Right atrium auricular region (tissue), 2 donors: ENCODE data around the gene GORAB. TPM values are rescaled to one million over a fixed set of nuclear protein-coding genes. Genes with fewer than 3 reads are reported as not detected.
A peak's percentile ranks its signal among the peaks of the same experiment; 100 is the strongest.

Experiments used
- DNase-seq: peaks from one replicate; pipeline ENCODE4 v3.0.0-alpha.2; 2019; ENCODE audit warnings: low spot score
- H3K27ac ChIP-seq, 2 donors: fragments of 200-600 bp; sonication (generic); 1 replicate in 1 of 2; 2 replicates in 1 of 2; pipeline ENCODE4 v1.5.1; 2016 to 2019
- H3K27me3 ChIP-seq, 2 donors: fragments of 200-600 bp; sonication (generic); one replicate each; pipeline versions ENCODE4 v1.5.1 to v1.6.0; 2017 to 2019
- H3K36me3 ChIP-seq: fragments of 200-600 bp; sonication (generic); one replicate; pipeline ENCODE4 v1.5.1; 2016
- H3K4me1 ChIP-seq, 2 donors: fragments of 200-600 bp; sonication (generic); one replicate each; pipeline versions ENCODE4 v1.5.1 to v1.6.0; 2017 to 2019
- H3K4me3 ChIP-seq, 2 donors: fragments of 200-600 bp; sonication (generic); 1 replicate in 1 of 2; 2 replicates in 1 of 2; pipeline ENCODE4 v1.5.1; 2017 to 2019; ENCODE audit warnings: mild to moderate bottlenecking in 1 of 2, moderate library complexity in 1 of 2
- H3K9me3 ChIP-seq, 2 donors: fragments of 200-600 bp; sonication (generic); one replicate each; pipeline ENCODE4 v1.5.1; 2019
- total RNA-seq, 2 donors: library from RNA; depleted of rRNA; stranded (reverse); fragments of >200 nt; gene quantifications; one replicate each; pipeline ENCODE4 v1.1.0, GENCODE V29; 2016
- TF ChIP-seq, protein P1 (sequence below), 2 donors: fragments of 200-600 bp; sonication (generic); IDR thresholded peaks; one replicate each; pipeline ENCODE4 v1.5.1; 2019; ENCODE audit warnings: antibody characterized with exemption in 2 of 2

The GORAB gene
- 1 to 10 TPM; 4.9 to 9.2 TPM for total RNA-seq

DNA sequence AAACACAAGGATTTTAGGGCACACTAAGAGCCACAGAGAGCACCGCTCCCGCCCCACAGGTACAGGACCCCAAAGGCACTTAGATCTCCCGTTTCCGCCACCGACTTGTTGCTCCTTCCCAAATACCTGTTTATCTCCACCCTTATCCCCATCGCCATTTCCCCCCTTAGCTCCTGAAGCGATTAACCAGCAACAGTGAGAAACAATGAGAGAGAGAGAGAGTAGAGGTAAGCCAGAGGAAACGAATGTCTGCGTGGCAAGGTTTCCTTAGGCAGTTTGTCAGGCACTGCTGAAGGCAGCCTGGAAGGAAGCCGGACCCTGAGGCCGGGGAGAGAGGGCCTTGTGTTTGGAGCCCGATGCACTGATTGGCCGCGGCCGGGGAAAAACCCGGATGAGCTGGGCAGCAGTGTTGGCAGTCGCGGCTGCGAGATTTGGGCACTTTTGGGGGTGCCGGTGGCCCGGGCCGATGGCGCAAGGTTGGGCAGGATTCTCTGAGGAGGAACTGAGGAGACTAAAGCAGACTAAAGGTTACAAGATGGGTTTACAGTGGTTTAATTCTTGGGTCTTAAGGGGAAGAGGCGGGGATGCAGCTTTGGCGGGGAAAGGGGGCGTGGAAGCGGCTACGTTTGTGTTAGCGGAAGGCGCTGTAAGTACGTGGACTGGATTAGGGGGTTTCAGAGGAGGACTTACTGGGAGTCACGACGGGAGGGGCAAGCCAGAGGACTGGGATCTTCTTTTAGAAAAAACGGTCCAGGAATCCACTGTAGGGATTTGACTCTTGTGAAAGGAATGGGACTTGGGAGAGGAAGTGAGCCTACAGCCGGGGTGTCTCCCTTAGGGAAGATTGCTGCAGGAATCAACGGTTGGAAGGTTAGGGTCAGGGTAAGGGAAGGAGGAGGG, at the start of gene GORAB:
Gene GORAB (plus strand): TSS at position 409 of the 900 bp plus-strand sequence. CDS start 58 bp downstream, at position 467.
- Histone ChIP-seq H3K4me1 (peaks cover 0 to 23% of the 10 kb centered on the region in 2 donors), H3K9me3 (no peaks in the 10 kb centered on the region), H3K27ac (peak within 1 kb of the TSS; percentile 87 to 91), H3K27me3 (no peaks in the 10 kb centered on the region), H3K36me3 (no peaks in the 10 kb centered on the region), H3K4me3 (peak within 1 kb of the TSS; percentile 55 to 74)
- TF ChIP-seq, protein P1, sequence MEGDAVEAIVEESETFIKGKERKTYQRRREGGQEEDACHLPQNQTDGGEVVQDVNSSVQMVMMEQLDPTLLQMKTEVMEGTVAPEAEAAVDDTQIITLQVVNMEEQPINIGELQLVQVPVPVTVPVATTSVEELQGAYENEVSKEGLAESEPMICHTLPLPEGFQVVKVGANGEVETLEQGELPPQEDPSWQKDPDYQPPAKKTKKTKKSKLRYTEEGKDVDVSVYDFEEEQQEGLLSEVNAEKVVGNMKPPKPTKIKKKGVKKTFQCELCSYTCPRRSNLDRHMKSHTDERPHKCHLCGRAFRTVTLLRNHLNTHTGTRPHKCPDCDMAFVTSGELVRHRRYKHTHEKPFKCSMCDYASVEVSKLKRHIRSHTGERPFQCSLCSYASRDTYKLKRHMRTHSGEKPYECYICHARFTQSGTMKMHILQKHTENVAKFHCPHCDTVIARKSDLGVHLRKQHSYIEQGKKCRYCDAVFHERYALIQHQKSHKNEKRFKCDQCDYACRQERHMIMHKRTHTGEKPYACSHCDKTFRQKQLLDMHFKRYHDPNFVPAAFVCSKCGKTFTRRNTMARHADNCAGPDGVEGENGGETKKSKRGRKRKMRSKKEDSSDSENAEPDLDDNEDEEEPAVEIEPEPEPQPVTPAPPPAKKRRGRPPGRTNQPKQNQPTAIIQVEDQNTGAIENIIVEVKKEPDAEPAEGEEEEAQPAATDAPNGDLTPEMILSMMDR (IDR thresholded peaks at IDR 0.05), result no peak
- peak; percentile 93 for DNase-seq

GRCh38 chr1:170483051-170483450, 48.9 kb upstream of the GORAB start:
- H3K36me3 ChIP-seq, result no peaks in the 10 kb centered on the region
- DNase-seq, result no peak
- H3K4me1 ChIP-seq, result no peaks in the 10 kb centered on the region
- peaks cover 0 to 4% of the 10 kb centered on the region in 2 donors for H3K9me3 ChIP-seq
- no peak overlapping the region for H3K4me3 ChIP-seq
- TF ChIP-seq, protein P1 (IDR thresholded peaks at IDR 0.05), result no peak
- H3K27ac ChIP-seq, result no peak overlapping the region
- H3K27me3 ChIP-seq, result no peaks in the 10 kb centered on the region

- H3K27me3 ChIP-seq, result no peaks in the 10 kb centered on the region
- H3K4me3 ChIP-seq, result no peak overlapping the region
- DNase-seq, result no peak
- H3K4me1 ChIP-seq, result no peaks in the 10 kb centered on the region
- H3K9me3 ChIP-seq, result peaks cover 0 to 4% of the 10 kb centered on the region in 2 donors
- H3K36me3 ChIP-seq, result no peaks in the 10 kb centered on the region
- TF ChIP-seq, protein P1 (IDR thresholded peaks at IDR 0.05), result no peak
- no peak overlapping the region for H3K27ac ChIP-seq
Measured at GRCh38 chr1:170487503-170487902, 44.5 kb upstream of the GORAB start.

DNA sequence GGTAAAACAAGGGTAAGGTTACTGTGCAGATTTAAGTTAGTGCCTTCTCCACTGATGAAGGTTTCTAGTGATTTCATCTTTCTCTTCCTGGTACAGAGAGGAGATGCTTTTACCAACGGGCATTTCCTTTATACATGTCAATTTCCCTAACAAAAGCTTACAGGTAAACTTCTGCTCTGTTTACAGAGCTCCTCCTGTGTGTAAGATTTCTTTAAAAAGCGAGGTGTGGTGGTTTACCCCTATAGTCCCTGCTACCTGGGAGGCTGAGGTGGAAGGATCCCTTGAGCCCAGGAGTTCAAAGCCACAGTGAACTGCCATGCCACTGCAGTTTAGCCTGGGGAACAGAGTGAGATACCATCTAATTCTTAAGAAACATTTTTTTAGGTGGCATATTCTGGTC, 40.7 kb upstream of the GORAB start:
- Histone ChIP-seq H3K36me3 (no peaks in the 10 kb centered on the region), H3K4me1 (peaks cover 0 to 11% of the 10 kb centered on the region in 2 donors), H3K9me3 (peaks cover 0 to 4% of the 10 kb centered on the region in 2 donors), H3K27me3 (no peaks in the 10 kb centered on the region), H3K4me3 (no peak overlapping the region), H3K27ac (no peak overlapping the region)
- TF ChIP-seq, protein P1 (IDR thresholded peaks at IDR 0.05), result no peak
- no peak for DNase-seq

- Histone ChIP-seq H3K9me3 (no peaks in the 10 kb centered on the region), H3K27ac (no peak overlapping the region), H3K27me3 (no peaks in the 10 kb centered on the region), H3K4me1 (peaks cover 0 to 11% of the 10 kb centered on the region in 2 donors), H3K36me3 (no peaks in the 10 kb centered on the region), H3K4me3 (no peak overlapping the region)
- TF ChIP-seq, protein P1 (IDR thresholded peaks at IDR 0.05), result no peak
- DNase-seq, result peak; percentile 60
Measured at GRCh38 chr1:170494369-170494768, 37.6 kb upstream of the GORAB start.
